GM19468 (cell line): ENCODE measurements around the gene MRPL55.

Experiments
- ATAC-seq: cut with Tn5 transposase; IDR thresholded peaks from one replicate; pipeline ENCODE4 v1.9.1; 2021; ENCODE audit warnings: mild to moderate bottlenecking, moderate library complexity, moderate number of reproducible peaks; ENCODE audit not compliant: unreplicated experiment; ENCODE audit errors: extremely low read depth

Gene MRPL55

DNA sequence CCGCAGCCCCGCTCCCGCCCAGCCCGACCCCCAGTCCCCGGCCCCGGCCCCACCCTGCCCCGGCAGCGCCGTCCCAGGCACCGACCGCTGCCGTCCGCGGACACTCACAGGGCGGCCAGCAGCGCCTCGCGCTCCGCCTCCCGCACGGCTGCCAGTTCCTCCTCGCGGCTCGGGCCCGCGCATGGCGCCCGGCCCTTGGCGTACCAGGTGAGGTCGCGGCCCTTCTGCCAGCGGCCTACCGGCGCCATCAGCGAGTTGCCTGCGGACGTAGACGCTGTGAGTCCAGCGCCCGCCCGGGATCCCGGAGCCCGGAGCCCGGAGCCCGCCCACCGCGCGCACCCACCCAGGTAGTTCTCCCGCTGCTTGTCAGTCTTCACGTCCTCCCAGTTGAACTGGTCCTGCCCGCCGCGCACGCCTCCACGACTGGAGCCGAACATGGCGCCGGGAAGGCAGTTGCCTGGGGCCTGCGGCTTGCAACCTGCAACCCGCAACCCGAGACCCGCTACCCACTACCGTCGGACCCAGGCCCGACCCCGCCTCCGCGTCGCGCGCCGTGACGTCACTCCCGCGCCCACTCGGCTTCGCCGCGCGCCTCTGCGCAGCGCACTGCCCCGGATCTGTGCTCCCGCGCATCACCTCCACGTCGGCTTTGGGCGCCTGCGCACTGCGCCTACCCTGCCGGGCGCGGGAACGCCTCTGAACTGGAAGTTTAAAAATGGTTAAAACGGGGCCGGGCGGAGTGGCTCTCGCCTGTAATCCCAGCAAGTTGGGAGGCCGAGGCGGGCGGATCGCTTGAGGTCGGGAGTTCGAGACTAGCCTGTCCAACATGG lies 6.1 kb downstream of the MRPL55 start, which contains the start of gene C1orf35:
Gene C1orf35, minus strand, starts transcription at position 535 of the 830 bp plus-strand sequence. Its CDS starts 98 bp downstream, at position 437.
- ATAC-seq, result peak; percentile 71

DNA sequence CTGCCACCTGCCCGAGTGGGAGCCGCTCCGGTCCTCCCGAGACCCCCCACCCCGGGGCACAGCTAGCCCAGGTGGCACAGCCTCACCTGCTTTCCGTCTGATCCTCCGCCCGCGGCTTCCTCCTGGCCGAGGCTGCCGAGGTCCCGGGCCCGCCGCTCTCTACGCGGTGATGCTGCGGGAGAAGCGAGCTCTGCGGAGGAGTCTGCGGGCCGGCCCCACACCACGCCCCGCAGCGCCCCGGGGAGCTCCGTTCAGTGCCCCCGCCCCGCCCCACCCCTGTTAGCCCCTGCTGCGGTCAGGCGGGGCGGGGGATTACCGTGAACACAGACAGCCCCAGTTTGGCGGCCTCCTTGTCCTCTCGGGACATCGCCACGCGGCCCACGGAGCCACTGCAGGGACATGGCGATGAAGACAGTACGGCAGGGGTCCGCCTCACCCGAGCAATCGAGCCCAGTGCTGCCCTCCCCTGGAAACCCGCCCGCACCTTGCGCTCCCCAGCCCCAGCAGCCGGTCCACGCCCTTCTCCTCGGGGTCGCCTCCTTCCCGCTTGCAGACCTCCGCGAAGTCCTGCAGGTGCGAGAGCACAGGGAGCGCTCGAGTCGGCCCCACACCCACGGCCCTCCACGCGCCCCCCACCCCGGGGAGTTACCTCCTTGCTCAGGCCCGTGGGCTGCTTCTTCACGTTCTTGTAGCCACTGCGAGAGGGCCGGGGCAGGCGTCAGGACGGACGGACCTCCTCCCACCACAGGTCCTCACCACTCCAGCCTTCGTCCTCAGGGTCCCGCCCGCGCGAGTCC lies 6.9 kb downstream of the MRPL55 start:
- ATAC-seq, result no peak

DNA sequence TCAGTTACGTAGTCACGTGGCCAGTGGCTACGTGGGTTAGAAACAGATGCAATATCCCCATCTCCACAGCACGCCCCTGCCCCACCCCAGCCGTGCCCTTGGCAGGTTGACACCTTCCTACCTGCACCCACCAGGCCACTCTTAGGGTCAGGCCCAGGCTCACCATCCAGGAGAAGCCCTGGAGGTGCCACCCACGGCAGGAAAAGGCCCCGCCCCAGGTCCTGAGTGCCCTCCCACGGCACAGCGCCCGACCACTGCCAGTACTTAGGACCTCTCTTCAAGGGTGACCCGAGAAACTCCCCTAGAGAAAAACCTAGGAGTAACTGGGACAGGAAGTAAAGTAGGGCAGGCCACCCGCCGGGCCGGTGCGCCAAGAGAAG lies 7.5 kb downstream of the MRPL55 start:
- no peak for ATAC-seq

DNA sequence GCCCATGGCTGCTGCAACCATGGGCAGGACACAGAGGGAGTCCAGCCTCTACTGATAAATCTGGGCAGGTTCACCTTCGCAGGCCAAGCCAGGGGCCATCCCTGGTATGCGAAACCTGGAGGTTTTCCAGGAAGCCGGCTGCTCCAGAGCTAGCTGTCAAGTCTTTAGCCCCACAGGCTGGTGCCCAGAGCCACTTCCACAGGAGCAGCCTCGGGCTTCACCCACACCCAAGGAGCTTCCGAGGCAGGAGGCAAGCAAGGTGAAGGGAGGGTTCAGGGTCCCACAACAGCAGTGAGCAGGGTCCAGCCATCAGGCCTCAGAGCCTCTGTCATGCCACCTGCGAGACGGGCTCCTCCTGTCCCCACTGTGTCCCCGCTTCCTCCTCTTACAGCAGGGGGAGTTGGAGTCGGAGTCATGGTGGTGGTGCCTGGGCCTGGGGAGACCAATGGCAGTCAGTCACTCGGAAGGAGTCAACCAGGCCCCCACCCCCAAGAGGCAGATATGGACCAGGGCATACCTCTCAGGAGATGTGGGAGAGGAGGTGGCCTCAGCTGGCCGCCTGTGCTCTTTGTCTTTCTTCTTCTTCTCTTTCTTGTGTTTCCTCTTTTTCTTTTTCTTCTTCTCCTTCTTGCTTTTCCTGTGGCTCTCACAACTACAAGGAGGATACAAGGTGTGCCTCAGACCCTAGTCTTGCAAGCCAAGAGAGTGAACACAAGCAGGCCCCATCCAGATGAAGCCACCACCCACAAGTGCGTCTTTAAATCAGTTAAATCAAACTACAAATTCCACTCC lies 8.1 kb downstream of the MRPL55 start:
- no peak for ATAC-seq

DNA sequence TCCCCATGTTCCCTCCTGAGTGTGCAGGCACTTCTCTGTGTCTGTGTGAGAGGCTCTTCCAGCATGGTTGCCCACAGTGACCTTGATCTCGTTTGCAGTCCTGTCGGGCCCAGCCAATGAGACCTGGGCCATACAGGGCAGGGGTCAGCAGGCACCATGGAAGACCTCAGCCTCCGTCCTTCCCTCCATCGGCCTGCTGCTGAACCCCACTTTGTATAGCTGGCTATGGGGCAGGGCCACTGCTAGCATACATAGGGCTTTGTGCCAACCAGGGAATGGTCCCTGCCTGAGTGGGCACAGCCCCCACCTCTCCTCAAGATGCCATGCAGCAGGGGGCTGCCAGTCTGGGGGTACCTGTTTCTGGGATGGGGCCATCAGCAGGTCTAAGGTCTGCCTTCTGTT lies 9.8 kb downstream of the MRPL55 start:
- no peak for ATAC-seq

DNA sequence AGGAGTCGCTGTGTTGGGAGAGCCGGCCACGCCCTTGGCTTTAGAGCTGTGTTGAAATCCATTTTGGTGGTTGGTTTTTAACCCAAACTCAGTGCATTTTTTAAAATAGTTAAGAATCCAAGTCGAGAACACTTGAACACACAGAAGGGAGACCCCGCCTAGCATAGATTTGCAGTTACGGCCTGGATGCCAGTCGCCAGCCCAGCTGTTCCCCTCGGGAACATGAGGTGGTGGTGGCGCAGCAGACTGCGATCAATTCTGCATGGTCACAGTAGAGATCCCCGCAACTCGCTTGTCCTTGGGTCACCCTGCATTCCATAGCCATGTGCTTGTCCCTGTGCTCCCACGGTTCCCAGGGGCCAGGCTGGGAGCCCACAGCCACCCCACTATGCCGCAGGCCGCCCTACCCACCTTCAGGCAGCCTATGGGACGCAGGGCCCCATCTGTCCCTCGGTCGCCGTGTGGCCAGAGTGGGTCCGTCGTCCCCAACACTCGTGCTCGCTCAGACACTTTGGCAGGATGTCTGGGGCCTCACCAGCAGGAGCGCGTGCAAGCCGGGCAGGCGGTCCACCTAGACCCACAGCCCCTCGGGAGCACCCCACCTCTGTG lies 10.7 kb downstream of the MRPL55 start:
- ATAC-seq, result no peak

DNA sequence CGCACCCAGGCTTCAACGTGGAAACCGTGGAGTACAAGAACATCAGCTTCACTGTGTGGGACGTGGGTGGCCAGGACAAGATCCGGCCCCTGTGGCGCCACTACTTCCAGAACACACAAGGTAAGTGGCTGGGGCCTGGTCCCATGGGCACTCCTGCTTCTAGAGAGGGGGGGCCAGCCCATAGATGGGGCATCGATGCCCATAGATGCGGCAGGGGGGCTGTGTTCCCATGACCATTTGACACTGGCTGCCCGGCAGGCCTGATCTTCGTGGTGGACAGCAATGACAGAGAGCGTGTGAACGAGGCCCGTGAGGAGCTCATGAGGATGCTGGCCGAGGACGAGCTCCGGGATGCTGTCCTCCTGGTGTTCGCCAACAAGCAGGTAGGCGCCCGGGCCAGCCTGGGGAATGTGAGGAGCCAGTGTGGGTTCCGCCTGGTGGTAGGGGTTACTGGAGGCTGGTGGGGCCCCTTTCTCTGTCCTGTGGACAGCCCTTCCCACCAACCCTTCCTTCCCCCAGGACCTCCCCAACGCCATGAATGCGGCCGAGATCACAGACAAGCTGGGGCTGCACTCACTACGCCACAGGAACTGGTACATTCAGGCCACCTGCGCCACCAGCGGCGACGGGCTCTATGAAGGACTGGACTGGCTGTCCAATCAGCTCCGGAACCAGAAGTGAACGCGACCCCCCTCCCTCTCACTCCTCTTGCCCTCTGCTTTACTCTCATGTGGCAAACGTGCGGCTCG lies 11.6 kb downstream of the MRPL55 start:
- ATAC-seq, result no peak

DNA sequence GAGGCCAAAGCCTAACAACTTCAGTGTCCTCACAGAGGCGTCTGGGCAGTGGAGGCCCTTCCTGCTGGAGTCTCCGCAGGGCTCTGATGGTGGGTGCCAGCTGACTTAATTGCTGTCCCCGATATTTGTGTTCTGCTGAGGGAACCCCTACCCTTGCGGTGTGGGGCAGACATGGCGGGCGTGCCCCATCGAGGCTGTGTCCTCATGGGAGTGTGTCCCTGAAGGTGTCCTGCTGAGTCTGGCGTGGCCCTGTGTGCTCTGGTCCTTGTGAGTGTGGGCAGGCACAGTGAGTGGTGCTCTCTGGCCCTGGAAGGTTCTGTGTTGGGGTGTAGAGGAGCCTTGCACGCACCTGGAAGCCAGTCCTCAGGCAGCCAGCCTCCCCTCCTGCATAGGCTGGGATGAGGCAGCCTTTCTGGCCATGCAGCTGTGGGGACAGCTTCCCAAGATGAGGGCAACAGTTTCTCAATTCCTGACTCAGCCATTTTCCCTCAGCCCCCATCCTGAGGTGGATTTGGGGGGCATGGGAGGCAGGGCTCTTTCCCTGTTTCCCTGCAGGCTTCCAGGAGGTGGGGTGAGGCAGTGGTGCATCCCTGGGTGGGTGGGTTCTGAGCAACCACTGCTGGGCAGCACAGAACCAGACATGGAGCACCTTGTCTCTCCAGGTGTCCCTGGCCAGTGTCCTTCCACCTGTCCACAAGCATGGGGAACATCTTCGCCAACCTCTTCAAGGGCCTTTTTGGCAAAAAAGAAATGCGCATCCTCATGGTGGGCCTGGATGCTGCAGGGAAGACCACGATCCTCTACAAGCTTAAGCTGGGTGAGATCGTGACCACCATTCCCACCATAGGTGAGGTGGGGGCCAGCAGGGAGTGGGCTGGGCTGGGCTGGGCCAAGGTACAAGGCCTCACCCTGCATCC lies 12.4 kb downstream of the MRPL55 start:
- ATAC-seq, result no peak

DNA sequence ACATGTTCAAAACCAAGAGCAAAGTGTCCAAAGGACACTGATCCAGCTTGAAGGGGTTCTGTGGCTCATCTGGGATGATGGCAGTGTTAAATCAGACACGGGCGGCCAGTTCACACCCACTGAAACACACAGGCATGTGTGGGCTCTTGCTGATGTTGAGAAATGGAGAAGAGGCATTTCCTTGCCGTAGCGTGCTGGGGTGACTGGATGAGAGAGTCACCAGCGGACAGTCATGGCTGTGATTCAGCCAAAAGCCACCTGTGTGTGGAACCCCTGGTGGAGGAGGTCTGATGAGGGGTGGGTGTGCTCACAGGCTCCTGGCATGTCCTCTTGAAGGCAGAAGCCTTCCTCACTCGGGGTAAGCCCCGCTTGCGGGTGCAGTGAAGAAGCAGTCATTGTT lies 13.2 kb downstream of the MRPL55 start:
- no peak for ATAC-seq

DNA sequence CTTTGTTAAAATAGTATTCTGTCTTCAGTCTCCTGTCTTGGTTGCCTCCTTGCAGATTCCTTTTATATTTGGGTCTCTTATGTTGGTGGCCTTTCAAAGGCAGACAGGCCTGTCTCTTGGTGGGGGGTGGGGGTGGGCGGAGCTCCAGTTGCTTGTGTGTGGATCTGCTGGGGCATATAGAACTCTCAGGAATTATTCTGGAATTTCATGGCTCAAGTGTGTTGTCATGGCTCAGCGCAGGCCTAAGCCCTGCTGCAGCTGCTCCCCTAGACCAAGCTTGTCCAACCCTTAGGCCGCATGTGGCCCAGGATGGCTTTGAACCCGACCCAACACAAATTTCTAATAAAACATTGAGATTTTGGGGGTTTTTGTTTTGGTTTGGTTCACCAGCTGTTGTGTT lies 13.9 kb downstream of the MRPL55 start:
- no peak for ATAC-seq

DNA sequence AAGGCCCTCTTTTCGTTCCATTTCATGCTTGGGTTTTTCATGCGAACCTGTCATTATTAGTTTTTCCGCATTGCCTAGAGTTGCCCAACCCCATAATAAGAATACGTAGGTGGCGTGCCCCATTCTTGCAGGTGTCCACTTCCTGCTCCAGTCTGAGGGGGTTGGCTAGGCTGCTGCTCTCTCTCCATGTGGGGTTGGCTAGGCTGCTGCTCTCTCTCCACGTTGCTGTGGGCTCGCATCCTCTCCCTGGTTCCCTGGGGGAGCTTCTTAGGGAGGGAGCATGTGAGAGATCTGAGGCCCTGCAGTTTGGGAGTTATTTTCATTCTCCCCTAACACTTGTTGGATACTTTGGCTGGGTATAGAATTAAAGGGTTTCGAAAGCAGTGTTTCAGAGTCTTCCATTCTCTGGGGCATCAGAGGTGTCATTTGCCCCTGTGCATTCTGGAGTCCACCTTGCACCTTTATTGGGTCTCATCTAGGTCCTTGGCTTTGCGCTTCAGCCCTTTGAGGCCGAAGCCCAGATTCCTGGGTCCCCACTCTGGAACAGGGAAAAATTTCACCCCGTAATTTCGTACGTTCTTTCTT lies 14.6 kb downstream of the MRPL55 start:
- no peak for ATAC-seq

DNA sequence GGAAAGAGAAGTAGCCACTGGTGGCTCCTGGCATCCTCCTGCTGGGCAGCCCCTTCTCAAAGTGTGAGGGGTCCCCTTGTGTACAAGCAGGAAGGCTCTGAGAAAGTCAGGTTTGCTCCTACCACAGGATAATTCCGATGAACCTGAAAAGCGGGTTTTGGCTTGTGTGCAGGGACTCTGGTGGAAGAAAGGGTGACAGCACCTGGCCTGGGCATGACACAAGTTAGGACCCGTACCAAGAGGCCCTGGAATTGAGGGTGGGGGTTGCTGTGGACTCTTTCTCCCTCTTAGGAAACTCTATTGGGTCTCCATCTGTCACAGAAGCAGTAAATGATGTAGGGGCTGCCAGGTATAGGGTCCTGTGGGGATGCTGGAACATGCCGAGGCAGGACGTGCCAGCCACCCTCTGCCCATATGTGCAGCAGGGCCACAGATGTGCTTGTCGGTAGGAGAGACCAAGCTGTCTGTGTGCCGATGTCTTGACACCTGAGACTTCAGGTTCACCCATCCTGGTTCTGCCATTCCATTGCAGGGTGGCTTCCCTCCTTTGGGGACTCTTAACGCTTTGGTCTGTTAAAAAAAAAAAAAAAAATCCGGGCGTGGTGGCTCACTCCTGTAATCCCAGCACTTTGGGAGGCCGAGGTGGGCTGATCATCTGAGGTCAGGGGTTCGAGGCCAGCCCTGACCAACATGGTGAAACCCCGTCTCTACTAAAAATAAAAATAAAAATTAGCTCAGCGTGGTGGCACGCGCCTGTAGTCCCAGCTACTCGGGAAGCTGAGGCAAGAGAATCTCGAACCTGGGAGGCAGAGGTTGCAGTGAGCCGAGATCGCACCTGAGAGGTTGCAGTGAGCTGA lies 15.8 kb downstream of the MRPL55 start:
- ATAC-seq, result no peak

DNA sequence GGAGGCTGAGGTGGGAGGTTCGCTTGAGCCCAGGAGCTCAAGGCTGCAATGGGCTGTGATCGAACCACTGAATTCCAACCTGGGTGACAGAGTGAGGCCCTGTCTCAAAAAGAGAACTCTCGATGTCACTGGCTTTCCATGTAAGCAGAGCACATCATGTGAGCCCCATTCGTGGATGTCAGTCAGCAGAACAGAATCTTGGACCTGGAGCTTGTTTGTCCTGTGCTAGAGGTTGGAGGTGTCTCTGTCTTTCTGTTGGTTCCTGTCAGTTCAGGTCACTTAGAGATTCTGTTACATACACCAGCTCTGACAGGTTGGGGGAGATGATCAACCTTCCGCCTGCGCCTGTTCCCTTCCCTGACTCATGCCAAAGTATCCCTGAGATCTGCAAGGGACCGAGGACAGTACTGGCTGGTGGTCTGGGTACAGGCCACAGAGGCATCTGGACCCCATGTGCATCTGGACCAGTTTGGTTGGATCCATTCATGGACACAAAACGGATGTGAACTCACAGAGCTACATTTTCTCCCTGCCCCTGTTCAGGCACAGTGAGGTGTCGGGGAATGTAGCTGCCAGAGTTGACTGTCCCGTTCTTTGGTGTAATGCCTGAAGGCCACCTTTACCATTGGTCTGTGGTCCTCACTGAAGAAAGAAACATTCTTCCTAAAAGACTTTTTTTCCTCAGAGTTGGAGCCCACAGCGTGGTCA lies 16.6 kb downstream of the MRPL55 start:
- ATAC-seq, result no peak

DNA sequence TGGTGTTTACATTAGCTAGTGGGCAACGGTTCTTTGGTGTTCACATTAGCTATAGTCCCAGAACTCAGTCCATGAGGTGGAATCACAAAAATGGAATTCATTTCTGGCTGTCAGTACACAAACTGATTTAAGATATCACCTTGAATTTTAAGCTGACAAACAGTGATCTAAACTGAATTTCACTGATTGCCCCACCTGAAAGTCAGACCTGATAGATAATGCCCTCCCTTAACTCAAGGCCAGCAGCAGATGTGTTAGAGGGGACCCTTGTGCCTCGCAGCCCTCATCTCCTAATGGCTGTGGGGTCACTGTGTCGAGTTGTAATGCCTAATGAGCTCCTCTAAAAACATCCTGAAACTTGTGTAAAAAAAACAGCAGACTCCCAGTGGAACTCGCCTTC lies 18.0 kb downstream of the MRPL55 start:
- ATAC-seq, result no peak

DNA sequence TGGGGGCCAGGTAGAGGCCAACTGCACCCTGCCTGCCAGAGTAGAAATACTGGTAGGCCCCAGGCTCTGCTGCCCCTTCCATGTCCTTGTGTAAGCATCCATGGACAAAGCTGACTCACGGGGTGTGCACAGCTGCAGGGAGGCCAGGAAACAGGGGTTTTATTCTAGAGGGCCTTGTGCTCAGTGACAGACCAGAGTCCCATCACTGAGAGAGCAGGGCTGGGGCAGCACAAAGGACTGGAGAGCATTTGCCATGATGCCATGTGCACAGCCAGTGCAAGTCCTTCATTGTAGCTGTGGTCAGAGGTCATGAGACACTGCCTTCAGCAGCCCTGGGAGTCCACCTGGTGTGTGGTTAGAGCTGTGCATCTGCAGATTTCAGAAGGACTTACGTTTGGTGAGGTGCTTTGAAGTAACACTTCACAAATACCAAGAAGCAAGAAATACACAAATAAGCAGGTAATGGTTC lies 18.5 kb downstream of the MRPL55 start:
- ATAC-seq, result no peak

DNA sequence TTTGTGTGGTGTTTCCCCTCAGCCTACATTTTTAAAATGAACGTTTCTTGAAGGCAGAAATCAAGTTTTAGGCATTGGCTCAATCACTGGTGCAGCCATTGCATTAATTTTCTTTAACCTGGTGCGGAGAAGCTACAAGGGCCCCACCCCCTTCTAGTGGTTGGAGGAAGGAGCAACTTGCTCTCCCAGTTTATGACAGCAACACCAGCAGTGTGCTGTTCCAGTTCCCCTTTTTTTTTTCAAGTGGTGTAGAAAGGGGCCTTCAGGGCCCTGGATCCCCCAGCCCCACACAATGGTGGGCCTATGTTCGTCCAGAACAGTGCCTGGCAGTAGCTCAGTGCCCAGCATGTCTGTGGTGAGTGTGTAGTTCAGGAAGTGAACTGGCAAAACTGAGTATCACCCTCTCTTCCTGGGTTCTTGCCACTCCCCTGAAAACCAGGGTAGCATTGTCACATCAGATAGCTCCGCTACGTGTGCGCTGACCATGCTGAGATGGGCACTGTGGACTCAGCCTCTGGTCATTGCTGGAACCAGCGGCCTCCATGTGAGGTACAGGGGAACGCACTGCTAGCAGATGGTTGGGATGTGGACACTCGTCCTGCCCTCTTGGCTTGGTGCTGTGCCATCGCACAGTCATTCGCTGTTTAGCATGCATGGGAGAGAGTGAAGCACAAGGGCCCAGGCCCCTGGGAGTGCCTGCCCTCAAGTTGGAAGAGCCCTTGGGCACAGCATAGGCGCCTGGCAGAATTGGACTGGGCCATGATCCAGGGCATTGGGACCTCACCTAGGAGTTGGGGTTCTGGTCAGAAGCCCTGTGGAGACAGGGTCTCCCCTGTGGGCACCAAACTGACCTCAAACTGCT lies 19.3 kb downstream of the MRPL55 start:
- no peak for ATAC-seq
